OCI-LY7 (cell line): ENCODE data around the gene ARAF. TPM values are rescaled to one million over a fixed set of nuclear protein-coding genes. Genes with fewer than 3 reads are reported as not detected.

Source experiments
- BruUV-seq: library from RNA; stranded (reverse); fragments of 400-500 nt; replicated peaks from 2 replicates; lab custom pipeline; 2021; lab: Mats Ljungman, UMichigan
- CTCF ChIA-PET: fragments of 300-600 bp; sonication (Branson Sonifier 250); formaldehyde crosslinking; loops from one replicate; lab custom pipeline; 2022; ENCODE audit warnings: antibody characterized with exemption; ENCODE audit not compliant: unreplicated experiment; lab: Charles Lee
- POLR2A ChIA-PET: fragments of 300-600 bp; sonication (Branson Sonifier 250); formaldehyde crosslinking; loops from one replicate; lab custom pipeline; 2022; ENCODE audit warnings: antibody characterized with exemption; lab: Charles Lee
- DNase-seq: peaks from one replicate; pipeline ENCODE4 v3.0.0-alpha.2; 2015; ENCODE audit warnings: low spot score
- H2AFZ ChIP-seq: fragments of 200-600 bp; sonication (generic), shearing (Covaris generic); 2 replicates; pipeline ENCODE4 v1.6.1; 2014; ENCODE audit warnings: mild to moderate bottlenecking, antibody characterized with exemption, low read length, moderate library complexity
- H3K27ac ChIP-seq: fragments of 200-600 bp; sonication (generic); 2 replicates; pipeline ENCODE4 v1.5.1; 2014; ENCODE audit warnings: mixed run types, low read depth, mild to moderate bottlenecking, moderate library complexity, low read length, inconsistent platforms; ENCODE audit not compliant: poor library complexity, severe bottlenecking
- H3K36me3 ChIP-seq: fragments of 200-600 bp; sonication (generic); 2 replicates; pipeline ENCODE4 v1.6.1; 2014; ENCODE audit warnings: mild to moderate bottlenecking, antibody characterized with exemption, low read length, moderate library complexity, mixed read lengths; ENCODE audit not compliant: insufficient read depth
- H3K4me1 ChIP-seq: fragments of 200-600 bp; sonication (generic); 2 replicates; pipeline ENCODE4 v1.5.1; 2014; ENCODE audit warnings: mild to moderate bottlenecking, low read length; ENCODE audit not compliant: insufficient read depth, poor library complexity, severe bottlenecking
- H3K4me2 ChIP-seq: fragments of 200-600 bp; sonication (generic); 2 replicates; pipeline ENCODE4 v1.6.1; 2014; ENCODE audit warnings: mild to moderate bottlenecking, low read length
- H3K4me3 ChIP-seq: fragments of 200-600 bp; sonication (generic); 2 replicates; pipeline ENCODE4 v1.5.1; 2014; ENCODE audit warnings: mild to moderate bottlenecking, low read depth, low read length; ENCODE audit not compliant: poor library complexity, severe bottlenecking
- H3K79me2 ChIP-seq: fragments of 200-600 bp; sonication (generic); 2 replicates; pipeline ENCODE4 v1.6.1; 2016; ENCODE audit warnings: low read depth, mild to moderate bottlenecking, low read length, moderate library complexity, mixed read lengths; ENCODE audit not compliant: insufficient read depth
- H3K9me2 ChIP-seq: fragments of 200-600 bp; sonication (generic); 2 replicates; pipeline ENCODE4 v1.6.1; 2016; ENCODE audit warnings: mild to moderate bottlenecking, low read length, mixed read lengths; ENCODE audit not compliant: insufficient read depth
- H3K9me3 ChIP-seq: fragments of 200-600 bp; sonication (generic); 2 replicates; pipeline ENCODE4 v1.6.1; 2014; ENCODE audit warnings: mild to moderate bottlenecking, mixed run types, low read length, mixed read lengths
- H4K20me1 ChIP-seq: fragments of 200-600 bp; sonication (generic); 2 replicates; pipeline ENCODE4 v1.6.1; 2014; ENCODE audit warnings: mild to moderate bottlenecking, antibody characterized with exemption, low read length, moderate library complexity, mixed read lengths; ENCODE audit not compliant: insufficient read depth
- CTCF ChIP-seq: fragments of 200-600 bp; sonication (generic); conservative IDR thresholded peaks from 2 replicates; pipeline ENCODE4 v1.5.1; 2014; ENCODE audit warnings: mild to moderate bottlenecking, antibody characterized with exemption, low read length, moderate library complexity, mixed read lengths
- EZH2phosphoT487 ChIP-seq: fragments of 200-600 bp; sonication (generic); IDR thresholded peaks from 2 replicates; pipeline ENCODE4 v1.6.1; 2018; ENCODE audit warnings: low read depth, borderline replicate concordance, mild to moderate bottlenecking, mixed run types, antibody characterized with exemption, low read length, moderate library complexity, mixed read lengths
- intact Hi-C: fragments of 100-400 bp; cut with micrococcal nuclease; formaldehyde crosslinking; loops from one replicate; pipeline ENCODE4 v1.10.0; 2022; ENCODE audit not compliant: unreplicated experiment
- total RNA-seq, 2 experiments: library from RNA; depleted of rRNA in 1 of 2; stranded (reverse); fragments of >200 nt in 1 of 2; shearing (Covaris generic) in 1 of 2; gene quantifications; 2 replicates each; pipeline ENCODE4 v1.2.3, GENCODE V29; 2014 to 2022

Gene ARAF
- total RNA-seq, 2 experiments from 2014 or later: 28.9 to 52.4 TPM

- Histone ChIP-seq H3K36me3 (peaks cover 61% of the 10 kb centered on the region), H3K9me2 (no peaks in the 10 kb centered on the region), H3K4me2 (no peak overlapping the region), H4K20me1 (no peaks in the 10 kb centered on the region), H3K79me2 (peaks cover 15% of the 10 kb centered on the region; the same call in 1 of the 2 replicates), H2AFZ (no peak overlapping the region), H3K4me3 (no peak overlapping the region), H3K27ac (no peak overlapping the region), H3K4me1 (peaks cover 16% of the 10 kb centered on the region), H3K9me3 (no peaks in the 10 kb centered on the region)
- no peak for DNase-seq
- no TSS peak for BruUV-seq
- intact Hi-C loops: loop anchor here (5.0 kb wide), 3 partner anchors 63 to 88 kb away; partner anchors contain the start of genes CFP and ELK1
- no peak for TF ChIP-seq CTCF
- no peak for TF ChIP-seq EZH2phosphoT487
- ChIA-PET CTCF (no interaction called here), POLR2A (no interaction called here)
Observed at GRCh38 chrX:47564438-47565085, 3.6 kb downstream of the ARAF start.

GRCh38 chrX:47566841-47567240 is 5.8 kb downstream of the ARAF start:
- no peak overlapping the region for H3K4me2 ChIP-seq
- H3K4me3 ChIP-seq: no peak overlapping the region
- H3K36me3 ChIP-seq: peaks cover 73% of the 10 kb centered on the region
- peaks cover 7% of the 10 kb centered on the region for H3K4me1 ChIP-seq
- peaks cover 4% of the 10 kb centered on the region; the same call in 1 of the 2 replicates for H3K79me2 ChIP-seq
- intact Hi-C loops: no loop called here
- ChIA-PET POLR2A (no interaction called here), CTCF (no interaction called here)
- H2AFZ ChIP-seq: no peak overlapping the region
- no TSS peak for BruUV-seq
- no peak for TF ChIP-seq CTCF
- TF ChIP-seq EZH2phosphoT487: no peak
- H4K20me1 ChIP-seq: no peaks in the 10 kb centered on the region
- no peaks in the 10 kb centered on the region for H3K9me3 ChIP-seq
- DNase-seq: no peak
- no peaks in the 10 kb centered on the region for H3K9me2 ChIP-seq
- no peak overlapping the region for H3K27ac ChIP-seq

- BruUV-seq: no TSS peak
- H2AFZ ChIP-seq: no peak overlapping the region
Observed at GRCh38 chrX:47568656-47569295, 7.8 kb downstream of the ARAF start.

More at GRCh38 chrX:47568656-47569295, 7.8 kb downstream of the ARAF start:
- peaks cover 66% of the 10 kb centered on the region for H3K36me3 ChIP-seq
- intact Hi-C loops: no loop called here
- no peaks in the 10 kb centered on the region for H3K79me2 ChIP-seq
- H3K4me2 ChIP-seq: no peak overlapping the region
- POLR2A ChIA-PET: no interaction called here
- no peaks in the 10 kb centered on the region for H3K4me1 ChIP-seq
- no peaks in the 10 kb centered on the region for H3K9me3 ChIP-seq
- H3K27ac ChIP-seq: no peak overlapping the region
- H4K20me1 ChIP-seq: no peaks in the 10 kb centered on the region
- H3K4me3 ChIP-seq: no peak overlapping the region
- TF ChIP-seq CTCF (peak; percentile 60), EZH2phosphoT487 (no peak)
- H3K9me2 ChIP-seq: no peaks in the 10 kb centered on the region
- DNase-seq: peak; percentile 50
- CTCF ChIA-PET: no interaction called here
